HFF-Myc (cell line): ENCODE measurements around the gene RACGAP1.

Experiments
- DNase-seq: peaks from one replicate; pipeline ENCODE4 v3.0.0-alpha.2; 2011; ENCODE audit warnings: low read depth; ENCODE audit errors: extremely low read depth
- H3K4me3 ChIP-seq: replicated peaks from 2 replicates; pipeline ENCODE4 v1.5.1; 2011; ENCODE audit warnings: low read depth, mild to moderate bottlenecking, control low read depth, low read length
- CTCF ChIP-seq: IDR thresholded peaks from 2 replicates; pipeline ENCODE4 v1.5.1; 2012; ENCODE audit warnings: mild to moderate bottlenecking, low read depth, low read length, control low read depth; ENCODE audit errors: missing control alignments

Gene RACGAP1

GRCh38 chr12:49962861-49963765 lies 62.2 kb downstream of the RACGAP1 start:
- no peak for TF ChIP-seq CTCF
- no peak overlapping the region for H3K4me3 ChIP-seq
- DNase-seq = no peak

DNA sequence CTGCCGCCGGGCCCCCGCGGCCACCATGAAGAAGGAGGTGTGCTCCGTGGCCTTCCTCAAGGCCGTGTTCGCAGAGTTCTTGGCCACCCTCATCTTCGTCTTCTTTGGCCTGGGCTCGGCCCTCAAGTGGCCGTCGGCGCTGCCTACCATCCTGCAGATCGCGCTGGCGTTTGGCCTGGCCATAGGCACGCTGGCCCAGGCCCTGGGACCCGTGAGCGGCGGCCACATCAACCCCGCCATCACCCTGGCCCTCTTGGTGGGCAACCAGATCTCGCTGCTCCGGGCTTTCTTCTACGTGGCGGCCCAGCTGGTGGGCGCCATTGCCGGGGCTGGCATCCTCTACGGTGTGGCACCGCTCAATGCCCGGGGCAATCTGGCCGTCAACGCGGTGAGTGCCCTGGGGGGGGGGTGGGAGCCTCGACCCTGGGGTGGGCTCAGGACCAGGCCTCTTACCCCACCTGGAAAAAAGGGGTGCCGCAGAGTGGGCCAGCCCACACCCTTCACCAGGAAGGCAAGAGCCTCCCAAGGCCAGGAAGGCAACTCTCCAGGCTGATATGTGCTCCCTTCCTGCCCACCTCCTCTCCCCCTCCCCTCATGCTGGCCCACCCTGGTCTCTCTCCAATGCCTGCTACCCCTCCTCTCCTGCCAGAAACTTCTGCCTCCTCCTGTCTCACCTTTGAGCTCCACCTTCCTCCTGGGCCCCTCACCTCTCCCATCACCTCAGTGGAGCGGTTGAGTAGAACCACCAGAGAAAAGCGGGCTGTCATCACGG lies 63.1 kb downstream of the RACGAP1 start:
- TF ChIP-seq CTCF = no peak
- no peak for DNase-seq
- H3K4me3 ChIP-seq = no peak overlapping the region

GRCh38 chr12:49961111-49961922 lies 64.0 kb downstream of the RACGAP1 start, which contains the start of gene AQP5:
Gene AQP5 (plus strand): TSS chr12:49961872. CDS start chr12:49962018, 146 bp downstream.
- no peak for DNase-seq
- H3K4me3 ChIP-seq = no peak within 1 kb of the TSS
- TF ChIP-seq CTCF = no peak

- H3K4me3 ChIP-seq = no peak overlapping the region
- no peak for TF ChIP-seq CTCF
- no peak for DNase-seq
Observed at GRCh38 chr12:49960474-49961110, 64.7 kb downstream of the RACGAP1 start.

- no peak for TF ChIP-seq CTCF
- DNase-seq = no peak
- no peak overlapping the region for H3K4me3 ChIP-seq
Observed at GRCh38 chr12:49959685-49960473, 65.4 kb downstream of the RACGAP1 start.

DNA sequence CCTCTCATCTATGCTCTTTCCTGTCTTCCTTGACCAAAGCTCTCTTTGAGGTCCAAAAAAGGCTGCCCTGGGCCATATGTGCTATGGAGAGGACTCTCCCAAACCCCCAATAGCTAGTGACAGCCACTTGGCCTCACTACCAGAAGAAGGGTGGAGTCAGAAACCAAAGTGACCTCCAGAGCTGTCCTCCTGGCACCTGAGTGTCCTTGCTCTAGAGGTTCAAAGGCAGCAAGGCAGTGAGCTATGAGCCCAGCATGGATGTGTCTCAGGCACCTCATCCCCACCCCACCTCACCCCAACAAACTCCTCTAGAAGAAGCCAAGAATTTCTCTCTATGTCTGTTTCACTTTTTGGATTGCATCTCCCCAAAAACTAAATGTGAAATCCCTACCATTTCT lies 67.7 kb downstream of the RACGAP1 start:
- DNase-seq = no peak
- H3K4me3 ChIP-seq = no peak overlapping the region
- no peak for TF ChIP-seq CTCF
